Vagina (tissue), 2 donors: ENCODE measurements around the gene CAMK1G. TPM values are rescaled to one million over a fixed set of nuclear protein-coding genes. Genes with fewer than 3 reads are reported as not detected.

ENCODE experiments used
- DNase-seq, 2 donors: peaks; one replicate each; pipeline ENCODE4 v3.0.0-alpha.2; 2017; ENCODE audit errors: extremely low spot score in 2 of 2
- H3K27ac ChIP-seq: fragments of 200-600 bp; sonication (generic); one replicate; pipeline ENCODE4 v1.5.1; 2019
- H3K27me3 ChIP-seq: fragments of 200-600 bp; sonication (generic); one replicate; pipeline ENCODE4 v1.5.1; 2019
- H3K36me3 ChIP-seq, 2 donors: fragments of 200-600 bp; sonication (generic); one replicate each; pipeline ENCODE4 v1.5.1; 2017 to 2019
- H3K4me1 ChIP-seq: fragments of 200-600 bp; sonication (generic); one replicate; pipeline ENCODE4 v1.5.1; 2019
- H3K4me3 ChIP-seq, 2 donors: fragments of 200-600 bp; sonication (generic); 1 replicate in 1 of 2; 2 replicates in 1 of 2; pipeline ENCODE4 v1.5.1; 2016 to 2019
- H3K9me3 ChIP-seq: fragments of 200-600 bp; sonication (generic); one replicate; pipeline ENCODE4 v1.5.1; 2019
- POLR2A ChIP-seq, 2 donors: fragments of 450-650 bp; IDR thresholded peaks; one replicate each; pipeline ENCODE4 v1.6.1; 2017; ENCODE audit warnings: antibody characterized with exemption in 2 of 2, mild to moderate bottlenecking in 2 of 2, moderate library complexity in 2 of 2
- POLR2AphosphoS5 ChIP-seq, 2 donors: sonication (generic); formaldehyde crosslinking; IDR thresholded peaks; one replicate each; pipeline ENCODE4 v1.9.0; 2017; ENCODE audit warnings: antibody characterized with exemption in 2 of 2, mild to moderate bottlenecking in 2 of 2, low read depth in 1 of 2; ENCODE audit not compliant: insufficient read depth in 1 of 2
- intact Hi-C: fragments of 100-400 bp; cut with DNase I; formaldehyde crosslinking; loops from one replicate; pipeline ENCODE4 v1.15.1; 2023
- total RNA-seq: library from RNA; depleted of rRNA; stranded (reverse); fragments of >200 nt; gene quantifications from one replicate; pipeline ENCODE4 v1.2.3, GENCODE V29; 2016
- TF ChIP-seq, protein P1 (sequence below), 3 experiments: fragments of 450-650 bp in 2 of 3; fragments of 200-600 bp in 1 of 3; sonication (generic) in 1 of 3; IDR thresholded peaks; one replicate each; pipeline ENCODE4 v1.5.1; 2017 to 2019; ENCODE audit warnings: antibody characterized with exemption in 3 of 3, mild to moderate bottlenecking in 2 of 3, moderate library complexity in 2 of 3

The CAMK1G gene
- total RNA-seq, 1 donor from 2014 or later = not detected

GRCh38 chr1:209587789-209588188, 4.3 kb downstream of the CAMK1G start:
- Histone ChIP-seq H3K27me3 (no peaks in the 10 kb centered on the region), H3K4me1 (peaks cover 9% of the 10 kb centered on the region), H3K27ac (no peak overlapping the region), H3K9me3 (no peaks in the 10 kb centered on the region), H3K4me3 (no peak overlapping the region), H3K36me3 (no peaks in the 10 kb centered on the region)
- intact Hi-C loops = no loop called here
- DNase-seq = no peak
- TF ChIP-seq POLR2A (IDR thresholded peaks at IDR 0.05) (no peak), POLR2AphosphoS5 (IDR thresholded peaks at IDR 0.05; ENCODE audit: insufficient read depth in 1 of 2, low read depth in 1 of 2) (no peak)
- TF ChIP-seq, protein P1, sequence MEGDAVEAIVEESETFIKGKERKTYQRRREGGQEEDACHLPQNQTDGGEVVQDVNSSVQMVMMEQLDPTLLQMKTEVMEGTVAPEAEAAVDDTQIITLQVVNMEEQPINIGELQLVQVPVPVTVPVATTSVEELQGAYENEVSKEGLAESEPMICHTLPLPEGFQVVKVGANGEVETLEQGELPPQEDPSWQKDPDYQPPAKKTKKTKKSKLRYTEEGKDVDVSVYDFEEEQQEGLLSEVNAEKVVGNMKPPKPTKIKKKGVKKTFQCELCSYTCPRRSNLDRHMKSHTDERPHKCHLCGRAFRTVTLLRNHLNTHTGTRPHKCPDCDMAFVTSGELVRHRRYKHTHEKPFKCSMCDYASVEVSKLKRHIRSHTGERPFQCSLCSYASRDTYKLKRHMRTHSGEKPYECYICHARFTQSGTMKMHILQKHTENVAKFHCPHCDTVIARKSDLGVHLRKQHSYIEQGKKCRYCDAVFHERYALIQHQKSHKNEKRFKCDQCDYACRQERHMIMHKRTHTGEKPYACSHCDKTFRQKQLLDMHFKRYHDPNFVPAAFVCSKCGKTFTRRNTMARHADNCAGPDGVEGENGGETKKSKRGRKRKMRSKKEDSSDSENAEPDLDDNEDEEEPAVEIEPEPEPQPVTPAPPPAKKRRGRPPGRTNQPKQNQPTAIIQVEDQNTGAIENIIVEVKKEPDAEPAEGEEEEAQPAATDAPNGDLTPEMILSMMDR (IDR thresholded peaks at IDR 0.05) = no peak

- Histone ChIP-seq H3K27me3 (no peaks in the 10 kb centered on the region), H3K9me3 (no peaks in the 10 kb centered on the region), H3K36me3 (no peaks in the 10 kb centered on the region), H3K4me1 (peaks cover 9% of the 10 kb centered on the region), H3K4me3 (no peak overlapping the region), H3K27ac (no peak overlapping the region)
- TF ChIP-seq POLR2A (IDR thresholded peaks at IDR 0.05) (no peak), POLR2AphosphoS5 (IDR thresholded peaks at IDR 0.05; ENCODE audit: insufficient read depth in 1 of 2, low read depth in 1 of 2) (no peak)
- TF ChIP-seq, protein P1 (IDR thresholded peaks at IDR 0.05) = no peak
- intact Hi-C loops = no loop called here
- DNase-seq = no peak
Measured at GRCh38 chr1:209589440-209589839, 5.9 kb downstream of the CAMK1G start.

DNA sequence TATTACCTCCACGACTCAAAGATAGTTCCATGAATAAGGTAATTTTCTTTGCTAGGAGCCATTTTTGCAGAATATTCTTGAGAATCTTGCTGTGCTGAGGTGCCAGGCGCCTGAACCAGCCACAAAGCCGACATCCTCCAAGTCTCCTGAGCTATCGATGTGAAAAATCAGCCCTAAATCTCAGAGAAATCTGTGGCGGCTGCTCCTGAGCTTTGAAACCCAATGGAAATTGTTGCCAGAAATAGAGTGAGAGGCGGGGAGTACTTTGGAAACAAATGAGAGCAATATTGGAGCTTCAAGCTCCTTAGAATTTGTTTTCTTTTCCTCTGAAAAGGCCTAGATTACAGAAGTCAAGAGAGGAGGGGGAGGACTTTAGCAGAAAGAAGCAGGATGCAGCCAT, 6.3 kb downstream of the CAMK1G start:
- no peak for DNase-seq
- no peaks in the 10 kb centered on the region for H3K9me3 ChIP-seq
- no peak overlapping the region for H3K27ac ChIP-seq
- no peaks in the 10 kb centered on the region for H3K27me3 ChIP-seq
- peaks cover 9% of the 10 kb centered on the region for H3K4me1 ChIP-seq
- H3K4me3 ChIP-seq = no peak overlapping the region
- intact Hi-C loops = no loop called here
- TF ChIP-seq, protein P1 (IDR thresholded peaks at IDR 0.05) = no peak
- no peak for TF ChIP-seq POLR2A (IDR thresholded peaks at IDR 0.05)
- TF ChIP-seq POLR2AphosphoS5 (IDR thresholded peaks at IDR 0.05; ENCODE audit: insufficient read depth in 1 of 2, low read depth in 1 of 2) = no peak
- no peaks in the 10 kb centered on the region for H3K36me3 ChIP-seq

GRCh38 chr1:209590405-209590804, 6.9 kb downstream of the CAMK1G start:
- Histone ChIP-seq H3K27me3 (no peaks in the 10 kb centered on the region), H3K36me3 (no peaks in the 10 kb centered on the region), H3K27ac (no peak overlapping the region), H3K4me1 (peaks cover 8% of the 10 kb centered on the region), H3K9me3 (no peaks in the 10 kb centered on the region), H3K4me3 (no peak overlapping the region)
- intact Hi-C loops = no loop called here
- DNase-seq = no peak
- TF ChIP-seq POLR2AphosphoS5 (IDR thresholded peaks at IDR 0.05; ENCODE audit: insufficient read depth in 1 of 2, low read depth in 1 of 2) (no peak), POLR2A (IDR thresholded peaks at IDR 0.05) (no peak)
- TF ChIP-seq, protein P1 (IDR thresholded peaks at IDR 0.05) = no peak

DNA sequence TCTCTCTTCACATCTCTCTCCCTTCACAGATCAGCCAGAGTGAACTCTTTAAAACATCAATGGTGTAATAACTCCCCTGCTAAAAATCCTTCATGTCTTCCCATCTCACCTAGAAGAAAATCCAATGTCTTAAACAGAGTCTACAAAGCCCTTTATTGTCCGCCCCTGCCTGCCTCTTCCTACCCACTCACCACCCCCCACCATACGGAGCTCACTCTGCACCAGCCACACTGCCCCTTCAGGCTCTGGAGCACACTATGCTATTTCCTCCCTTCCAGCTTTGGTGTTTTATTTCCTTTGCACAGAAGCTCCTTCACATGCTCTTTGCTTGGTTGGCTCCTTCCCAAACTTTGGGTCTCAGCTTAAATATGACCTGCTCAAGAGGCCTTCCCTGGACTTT, 10.2 kb downstream of the CAMK1G start:
- no peak for TF ChIP-seq POLR2A (IDR thresholded peaks at IDR 0.05)
- no peak for TF ChIP-seq POLR2AphosphoS5 (IDR thresholded peaks at IDR 0.05; ENCODE audit: insufficient read depth in 1 of 2, low read depth in 1 of 2)
- TF ChIP-seq, protein P1 (IDR thresholded peaks at IDR 0.05) = no peak
- DNase-seq = no peak
- Histone ChIP-seq H3K27me3 (no peaks in the 10 kb centered on the region), H3K4me1 (no peaks in the 10 kb centered on the region), H3K9me3 (no peaks in the 10 kb centered on the region), H3K4me3 (no peak overlapping the region), H3K27ac (no peak overlapping the region), H3K36me3 (no peaks in the 10 kb centered on the region)
- intact Hi-C loops = no loop called here
